IMR-90 (cell line): ENCODE data around the gene CST3. TPM values are rescaled to one million over a fixed set of nuclear protein-coding genes. Genes with fewer than 3 reads are reported as not detected.

Experiments used
- ATAC-seq: fragments of 200-7000 bp; cut with Tn5 transposase; 2 replicates; pipeline ENCODE4 v1.9.1; 2020; ENCODE audit warnings: low read depth, mild to moderate bottlenecking, moderate library complexity
- BruUV-seq: library from RNA; stranded (reverse); fragments of 400-500 nt; replicated peaks from 2 replicates; lab custom pipeline; 2021; lab: Mats Ljungman, UMichigan
- CTCF ChIA-PET: fragments of 300-600 bp; formaldehyde crosslinking; extraction: SDS; loops from one replicate; lab custom pipeline; 2021; ENCODE audit warnings: antibody characterized with exemption; lab: Yijun Ruan, JAX
- POLR2A ChIA-PET: fragments of 300-600 bp; sonication (Branson Sonifier 250); formaldehyde crosslinking; loops from one replicate; lab custom pipeline; 2022; ENCODE audit warnings: antibody characterized with exemption; ENCODE audit not compliant: unreplicated experiment; lab: Charles Lee
- DNase-seq: peaks from one replicate; pipeline ENCODE4 v3.0.0; 2013
- H2AFZ ChIP-seq: replicated peaks from 2 replicates; pipeline ENCODE3; 2013; ENCODE audit warnings: low read length, mild to moderate bottlenecking; ENCODE audit not compliant: poor library complexity
- H2AK5ac ChIP-seq: 2 replicates; pipeline ENCODE4 v1.6.1; 2013; ENCODE audit warnings: low read depth, low read length, inconsistent platforms
- H2AK9ac ChIP-seq: replicated peaks from 2 replicates; pipeline ENCODE3; 2013; ENCODE audit warnings: mild to moderate bottlenecking, low read depth, low read length, moderate library complexity; ENCODE audit not compliant: poor library complexity
- H2BK120ac ChIP-seq: 2 replicates; pipeline ENCODE4 v1.6.1; 2013; ENCODE audit warnings: low read depth, low read length, inconsistent platforms
- H2BK15ac ChIP-seq: 3 replicates; pipeline ENCODE4 v1.6.1; 2013; ENCODE audit warnings: low read depth, low read length, inconsistent platforms
- H2BK20ac ChIP-seq: 2 replicates; pipeline ENCODE4 v1.6.1; 2013; ENCODE audit warnings: low read depth, mild to moderate bottlenecking, inconsistent platforms, low read length, moderate library complexity
- H2BK5ac ChIP-seq: 2 replicates; pipeline ENCODE4 v1.6.1; 2013; ENCODE audit warnings: mild to moderate bottlenecking, low read depth, low read length, inconsistent platforms; ENCODE audit not compliant: poor library complexity, severe bottlenecking
- H3K14ac ChIP-seq: replicated peaks from 2 replicates; pipeline ENCODE4 v1.6.1; 2013; ENCODE audit warnings: low read depth, low read length, inconsistent platforms
- H3K18ac ChIP-seq: 2 replicates; pipeline ENCODE4 v1.6.1; 2013; ENCODE audit warnings: low read depth, low read length, control low read depth
- H3K23ac ChIP-seq: 2 replicates; pipeline ENCODE4 v1.6.1; 2013; ENCODE audit warnings: low read depth, low read length, inconsistent platforms
- H3K27ac ChIP-seq: 2 replicates; pipeline ENCODE4 v1.5.1; 2013; ENCODE audit warnings: mild to moderate bottlenecking, control low read depth, low read length; ENCODE audit not compliant: insufficient read depth
- H3K27me3 ChIP-seq: 2 replicates; pipeline ENCODE4 v1.6.1; 2013; ENCODE audit warnings: low read length; ENCODE audit not compliant: control insufficient read depth, insufficient read depth
- H3K36me3 ChIP-seq: 2 replicates; pipeline ENCODE4 v1.6.1; 2013; ENCODE audit warnings: low read length, mixed read lengths; ENCODE audit not compliant: control insufficient read depth, insufficient read depth
- H3K4ac ChIP-seq: 2 replicates; pipeline ENCODE4 v1.6.1; 2013; ENCODE audit warnings: low read depth, low read length, inconsistent platforms
- H3K4me1 ChIP-seq: 2 replicates; pipeline ENCODE4 v1.6.1; 2013; ENCODE audit warnings: low read length, mixed read lengths; ENCODE audit not compliant: control insufficient read depth, insufficient read depth
- H3K4me2 ChIP-seq: 2 replicates; pipeline ENCODE4 v1.6.1; 2013; ENCODE audit warnings: low read depth, mild to moderate bottlenecking, control low read depth, low read length, moderate library complexity
- H3K4me3 ChIP-seq: 2 replicates; pipeline ENCODE4 v1.5.1; 2013; ENCODE audit warnings: low read depth, mild to moderate bottlenecking, control low read depth, low read length, moderate library complexity; ENCODE audit not compliant: insufficient read depth
- H3K56ac ChIP-seq: 2 replicates; pipeline ENCODE4 v1.6.1; 2013; ENCODE audit warnings: low read length, inconsistent platforms; ENCODE audit not compliant: insufficient read depth; ENCODE audit errors: extremely low read depth
- H3K79me1 ChIP-seq, 2 experiments: 2 replicates each; pipeline ENCODE4 v1.6.1; 2013; ENCODE audit warnings: low read length in 2 of 2, inconsistent platforms in 1 of 2, low read depth in 1 of 2
- H3K9ac ChIP-seq: 2 replicates; pipeline ENCODE4 v1.6.1; 2013; ENCODE audit warnings: low read depth, low read length, control low read depth
- H3K9me1 ChIP-seq: 2 replicates; pipeline ENCODE4 v1.6.1; 2013; ENCODE audit warnings: low read length, inconsistent platforms; ENCODE audit not compliant: insufficient read depth
- H3K9me3 ChIP-seq: 2 replicates; pipeline ENCODE4 v1.6.1; 2013; ENCODE audit warnings: low read length; ENCODE audit not compliant: control insufficient read depth, insufficient read depth
- H4K20me1 ChIP-seq: 2 replicates; pipeline ENCODE4 v1.6.1; 2013; ENCODE audit warnings: low read length, inconsistent platforms; ENCODE audit not compliant: insufficient read depth
- H4K5ac ChIP-seq: 2 replicates; pipeline ENCODE4 v1.6.1; 2013; ENCODE audit warnings: mild to moderate bottlenecking, low read depth, low read length, control low read depth
- H4K8ac ChIP-seq, 2 experiments: 2 replicates each; pipeline ENCODE4 v1.6.1; 2013; ENCODE audit warnings: low read depth in 2 of 2, low read length in 2 of 2, control low read depth in 1 of 2, inconsistent platforms in 1 of 2
- H4K91ac ChIP-seq: 2 replicates; pipeline ENCODE4 v1.6.1; 2013; ENCODE audit warnings: low read depth, low read length, inconsistent platforms; ENCODE audit not compliant: insufficient read depth
- CHD1 ChIP-seq: IDR thresholded peaks from 2 replicates; pipeline ENCODE4 v1.6.1; 2012; ENCODE audit warnings: low read depth, low read length, improper control_type of control experiment
- MAFK ChIP-seq: IDR thresholded peaks from 2 replicates; pipeline ENCODE4 v1.6.1; 2012; ENCODE audit warnings: low read depth, low read length, improper control_type of control experiment
- MAZ ChIP-seq: IDR thresholded peaks from 2 replicates; pipeline ENCODE4 v1.6.1; 2012; ENCODE audit warnings: low read depth, mild to moderate bottlenecking, low read length, improper control_type of control experiment, moderate library complexity, borderline replicate concordance
- MXI1 ChIP-seq: IDR thresholded peaks from 2 replicates; pipeline ENCODE4 v1.6.1; 2012; ENCODE audit warnings: low read depth, mild to moderate bottlenecking, low read length, moderate library complexity, borderline replicate concordance
- NFE2L2 ChIP-seq: fragments of 150-350 bp; IDR thresholded peaks from 2 replicates; pipeline ENCODE4 v1.6.1; 2016; ENCODE audit warnings: low read depth, mild to moderate bottlenecking, low read length
- POLR2A ChIP-seq: IDR thresholded peaks from 2 replicates; pipeline ENCODE4 v1.6.1; 2012; ENCODE audit warnings: mild to moderate bottlenecking, low read depth, low read length
- RCOR1 ChIP-seq: IDR thresholded peaks from 2 replicates; pipeline ENCODE4 v1.6.1; 2012; ENCODE audit warnings: mild to moderate bottlenecking, low read length, improper control_type of control experiment; ENCODE audit not compliant: insufficient replicate concordance
- RFX5 ChIP-seq: IDR thresholded peaks from 2 replicates; pipeline ENCODE4 v1.8.0; 2012; ENCODE audit warnings: low read depth, mild to moderate bottlenecking, low read length, moderate library complexity
- SMC3 ChIP-seq: fragments of 150-350 bp; IDR thresholded peaks from 2 replicates; pipeline ENCODE4 v1.6.1; 2016; ENCODE audit warnings: low read depth, mild to moderate bottlenecking, antibody characterized with exemption, low read length, moderate library complexity
- WGBS, 2 experiments: methylation state at CpG; one replicate each; pipeline versions ENCODE4 v1.1.5 to v1.1.7; 2013; ENCODE audit warnings: missing lambda C conversion rate in 2 of 2; ENCODE audit not compliant: insufficient read length in 1 of 2; ENCODE audit errors: extremely low coverage in 2 of 2; 5-methylcytosine and 5-hydroxymethylcytosine counted together
- dilution Hi-C: fragments of 300-500 bp; cut with HindIII; formaldehyde crosslinking; loops from one replicate; pipeline ENCODE4 v1.14.3; 2018; ENCODE audit warnings: low sequenced_read_pairs; ENCODE audit not compliant: unreplicated experiment
- in situ Hi-C: fragments of 300-500 bp; cut with MboI; formaldehyde crosslinking; loops from 3 replicates; pipeline ENCODE4 v1.14.3; 2019; ENCODE audit warnings: low sequenced_read_pairs, inconsistent platforms, mixed read lengths
- intact Hi-C: fragments of 100-400 bp; cut with micrococcal nuclease; formaldehyde crosslinking; loops from 2 replicates; pipeline ENCODE4 v1.10.0; 2022
- polyA plus RNA-seq, 3 experiments: library from polyadenylated mRNA; depleted of rRNA; stranded (reverse); fragments of >200 nt; gene quantifications; 2 replicates each; pipeline ENCODE4 v1.2.3, GENCODE V29; 2012; ENCODE audit warnings: low replicate concordance in 1 of 3
- total RNA-seq: library from RNA; depleted of rRNA; stranded (reverse); fragments of >200 nt; gene quantifications from 2 replicates; pipeline ENCODE4 v1.2.3, GENCODE V29; 2012
- TF ChIP-seq, protein P1 (sequence below): fragments of 150-350 bp; IDR thresholded peaks from 2 replicates; pipeline ENCODE4 v1.6.1; 2016; ENCODE audit warnings: low read depth, mild to moderate bottlenecking, low read length, moderate library complexity, borderline replicate concordance
- TF ChIP-seq, protein P2 (sequence below): fragments of 150-350 bp; IDR thresholded peaks from 2 replicates; pipeline ENCODE4 v1.6.1; 2017; ENCODE audit warnings: mild to moderate bottlenecking, antibody characterized with exemption, low read length, low read depth

CST3 gene
- total and polyA plus RNA-seq, 2 of the 4 experiments (the other 2 are of a cell fraction): 26.0 to 471 TPM

DNA sequence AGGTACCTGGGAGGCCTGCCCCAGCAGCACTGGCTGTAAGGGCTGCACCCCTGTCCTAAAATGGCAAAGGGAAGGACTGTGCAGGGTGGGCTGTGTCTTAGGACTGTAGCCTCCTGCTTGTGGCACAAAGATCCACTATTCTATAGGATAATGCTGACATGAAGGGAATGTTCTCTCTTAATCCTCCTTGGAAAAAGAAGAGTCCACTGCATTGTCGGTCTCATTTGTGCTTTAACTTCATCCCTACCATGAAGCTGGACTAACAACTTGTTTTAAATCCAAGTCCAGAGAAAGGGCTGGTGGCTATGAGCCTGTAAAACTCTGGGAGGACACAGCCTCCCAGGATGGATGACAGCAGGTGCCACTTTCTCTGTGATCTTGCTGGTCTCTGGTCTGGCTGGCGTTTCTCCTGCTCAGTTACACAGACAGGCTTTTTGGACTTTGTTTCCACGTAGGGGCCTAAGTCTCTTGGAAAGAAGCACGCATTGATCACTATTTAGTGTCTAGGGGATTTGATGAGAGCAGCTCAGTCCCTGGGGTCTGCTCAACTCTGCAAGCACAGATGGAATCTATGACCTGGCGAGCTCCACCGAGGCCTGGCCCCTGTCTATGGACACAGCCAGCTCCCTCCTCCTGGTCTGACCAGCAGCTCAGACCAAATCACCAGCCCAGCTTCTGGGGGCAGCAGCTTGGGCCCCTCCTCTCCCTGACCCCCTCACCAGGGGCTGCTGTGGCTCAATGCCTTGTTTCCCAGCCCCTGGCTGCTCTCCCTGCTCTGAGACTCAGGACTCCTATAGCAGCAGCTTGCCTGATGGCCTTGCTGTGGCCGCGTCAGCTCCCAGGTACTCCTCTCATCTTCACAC is 4.8 kb downstream of the CST3 start:
- Histone ChIP-seq H3K9me1 (peaks cover 6% of the 10 kb centered on the region; the same call in 1 of the 2 replicates), H2AK9ac (no peak overlapping the region), H2AFZ (no peak overlapping the region), H2BK120ac (no peak overlapping the region), H3K27ac (no peak overlapping the region), H3K79me1 (peaks cover 17 to 29% of the 10 kb centered on the region in 2 experiments), H3K36me3 (peaks cover 16% of the 10 kb centered on the region), H2AK5ac (no peak overlapping the region), H2BK20ac (no peak overlapping the region), H3K18ac (no peak overlapping the region), H2BK5ac (no peak overlapping the region), H4K20me1 (peaks cover 6% of the 10 kb centered on the region; the same call in 1 of the 2 replicates), H3K27me3 (no peaks in the 10 kb centered on the region), H3K9me3 (no peaks in the 10 kb centered on the region), H3K23ac (no peak overlapping the region), H2BK15ac (no peak overlapping the region), H3K9ac (no peak overlapping the region), H3K4me2 (no peak overlapping the region), H3K4me1 (peaks cover 8% of the 10 kb centered on the region), H4K8ac (no peak overlapping the region), H3K14ac (no peak overlapping the region), H4K91ac (no peak overlapping the region), H3K56ac (no peak overlapping the region), H3K4me3 (no peak overlapping the region), H4K5ac (no peak overlapping the region), H3K4ac (no peak overlapping the region)
- ATAC-seq (no peak), DNase-seq (no peak)
- BruUV-seq: no TSS peak
- 80% methylated on average over 1 of the region's 8 CpGs; no CpG with 5 or more reads in 1 of the 2 experiments for WGBS, 2 experiments
- TF ChIP-seq POLR2A: no peak
- TF ChIP-seq RFX5: no peak
- no peak for TF ChIP-seq CHD1
- TF ChIP-seq, protein P1, sequence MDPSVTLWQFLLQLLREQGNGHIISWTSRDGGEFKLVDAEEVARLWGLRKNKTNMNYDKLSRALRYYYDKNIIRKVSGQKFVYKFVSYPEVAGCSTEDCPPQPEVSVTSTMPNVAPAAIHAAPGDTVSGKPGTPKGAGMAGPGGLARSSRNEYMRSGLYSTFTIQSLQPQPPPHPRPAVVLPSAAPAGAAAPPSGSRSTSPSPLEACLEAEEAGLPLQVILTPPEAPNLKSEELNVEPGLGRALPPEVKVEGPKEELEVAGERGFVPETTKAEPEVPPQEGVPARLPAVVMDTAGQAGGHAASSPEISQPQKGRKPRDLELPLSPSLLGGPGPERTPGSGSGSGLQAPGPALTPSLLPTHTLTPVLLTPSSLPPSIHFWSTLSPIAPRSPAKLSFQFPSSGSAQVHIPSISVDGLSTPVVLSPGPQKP: no peak
- TF ChIP-seq SMC3: no peak
- no peak for TF ChIP-seq RCOR1
- no peak for TF ChIP-seq MAZ
- no peak for TF ChIP-seq MAFK
- TF ChIP-seq, protein P2, sequence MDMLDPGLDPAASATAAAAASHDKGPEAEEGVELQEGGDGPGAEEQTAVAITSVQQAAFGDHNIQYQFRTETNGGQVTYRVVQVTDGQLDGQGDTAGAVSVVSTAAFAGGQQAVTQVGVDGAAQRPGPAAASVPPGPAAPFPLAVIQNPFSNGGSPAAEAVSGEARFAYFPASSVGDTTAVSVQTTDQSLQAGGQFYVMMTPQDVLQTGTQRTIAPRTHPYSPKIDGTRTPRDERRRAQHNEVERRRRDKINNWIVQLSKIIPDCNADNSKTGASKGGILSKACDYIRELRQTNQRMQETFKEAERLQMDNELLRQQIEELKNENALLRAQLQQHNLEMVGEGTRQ: no peak
- TF ChIP-seq NFE2L2: no peak
- no peak for TF ChIP-seq MXI1
- in situ Hi-C loops (loop anchor here (25.0 kb wide), 2 partner anchors 1629 to 1779 kb away; partner anchors contain the start of gene GINS1), intact Hi-C loops (no loop called here), dilution Hi-C loops (no loop called here)
- ChIA-PET CTCF (no interaction called here), POLR2A (no interaction called here)
